NCI-H82 treated with DMSO at 0.1 percent for 48 hours (cell line): ENCODE data around the gene ABCF1.
"Not testable (repeated sequence)": the region's sequence is repeated elsewhere in the genome, so short reads cannot be mapped to it uniquely, and the experiment has no call there.

Experiments
- DNase-seq: peaks from one replicate; lab custom pipeline; 2025; ENCODE audit not compliant: unreplicated experiment; lab: John Stamatoyannopoulos, UW

The ABCF1 gene

GRCh38 chr6:30571075-30571761, at the start of gene ABCF1:
TSS of gene ABCF1 (plus strand) at chr6:30571442. CDS start at chr6:30571488, 46 bp downstream.
- peak; percentile 90 for DNase-seq

- not testable (repeated sequence) for DNase-seq
Measured at GRCh38 chr6:30521952-30522351, 49.3 kb upstream of the ABCF1 start.

GRCh38 chr6:30526444-30526843, 44.8 kb upstream of the ABCF1 start:
- not testable (repeated sequence) for DNase-seq

DNA sequence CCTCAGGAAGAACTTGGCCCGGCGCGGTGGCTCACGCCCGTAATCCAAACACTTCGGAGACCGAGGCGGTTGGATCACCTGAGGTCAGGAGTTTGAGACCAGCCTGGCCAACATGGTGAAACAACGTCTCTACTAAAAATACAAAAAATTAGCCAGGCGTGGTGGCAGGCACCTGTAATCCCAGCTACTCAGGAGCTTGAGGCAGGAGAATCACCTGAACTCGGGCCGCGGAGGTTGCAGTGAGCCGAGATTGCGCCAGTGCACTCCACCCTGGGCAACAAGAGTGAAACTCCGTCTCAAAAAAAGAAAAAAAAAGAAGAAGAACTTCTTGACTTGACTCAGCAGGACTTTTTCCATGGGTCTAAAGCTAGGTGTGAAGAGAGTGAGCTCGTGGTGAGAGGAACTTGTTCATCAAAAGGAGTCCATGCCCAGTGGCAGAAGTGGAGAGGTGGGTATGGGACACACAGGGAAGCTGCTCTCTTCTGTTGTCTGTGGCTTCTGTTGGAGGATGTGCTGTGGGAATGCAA, 41.8 kb upstream of the ABCF1 start:
- DNase-seq = not testable (repeated sequence)

DNA sequence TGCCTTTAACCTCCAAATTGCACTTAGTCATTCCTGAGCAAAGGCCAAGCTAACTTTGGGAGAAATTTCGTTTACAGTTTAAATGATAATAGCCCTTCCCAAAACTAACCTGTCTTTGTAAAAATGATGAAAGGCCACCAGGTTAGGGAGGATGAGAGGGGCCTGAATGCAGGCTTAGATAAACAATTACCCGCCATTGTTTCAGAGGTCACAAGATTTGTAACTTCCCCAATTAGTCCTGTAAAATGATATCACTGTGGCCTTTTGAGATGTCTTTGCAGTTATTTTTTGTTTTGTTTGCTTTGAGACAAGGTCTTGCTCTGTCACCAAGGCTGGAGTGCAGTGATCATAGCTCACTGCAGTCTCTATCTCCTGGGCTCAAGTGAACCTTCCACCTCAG, 41.2 kb upstream of the ABCF1 start:
- DNase-seq = no peak

DNA sequence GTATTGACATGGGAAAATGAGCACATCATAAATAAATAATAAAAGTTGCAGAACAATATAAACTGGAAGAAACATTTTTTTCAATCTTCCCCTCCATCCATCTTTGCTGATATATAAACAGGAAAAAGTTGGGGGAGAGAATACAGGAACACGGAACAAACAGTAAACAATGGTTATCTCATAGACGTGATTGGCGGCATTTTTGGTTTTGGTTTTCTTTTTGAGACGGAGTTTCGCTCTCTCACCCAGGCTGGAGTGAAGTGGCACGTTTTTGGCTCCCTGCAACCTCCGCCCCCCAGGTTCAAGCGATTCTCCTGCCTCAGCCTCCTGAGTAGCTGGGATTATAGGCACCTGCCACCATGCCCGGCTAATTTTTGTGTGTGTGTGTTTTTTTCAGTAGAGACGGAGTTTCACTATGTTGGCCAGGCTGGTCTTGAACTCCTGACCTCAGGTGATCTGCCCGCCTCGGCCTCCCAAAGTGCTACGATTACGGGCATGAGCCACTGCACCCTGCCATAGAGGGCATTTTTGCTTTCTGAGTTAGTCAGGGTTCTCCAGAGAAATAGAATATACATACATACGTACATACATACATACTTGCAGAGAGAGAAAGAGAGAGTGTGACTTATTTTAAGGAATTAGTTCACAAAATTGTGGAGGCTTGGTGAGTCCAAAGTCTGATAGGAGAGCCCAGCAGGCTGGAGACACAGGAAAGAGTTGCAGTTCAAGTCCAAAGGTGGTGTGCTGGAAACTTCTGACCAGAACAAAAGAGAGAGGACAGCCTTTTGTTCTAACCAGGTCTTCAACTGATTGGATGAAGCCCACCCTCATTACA, 37.6 kb upstream of the ABCF1 start:
- no peak for DNase-seq

DNA sequence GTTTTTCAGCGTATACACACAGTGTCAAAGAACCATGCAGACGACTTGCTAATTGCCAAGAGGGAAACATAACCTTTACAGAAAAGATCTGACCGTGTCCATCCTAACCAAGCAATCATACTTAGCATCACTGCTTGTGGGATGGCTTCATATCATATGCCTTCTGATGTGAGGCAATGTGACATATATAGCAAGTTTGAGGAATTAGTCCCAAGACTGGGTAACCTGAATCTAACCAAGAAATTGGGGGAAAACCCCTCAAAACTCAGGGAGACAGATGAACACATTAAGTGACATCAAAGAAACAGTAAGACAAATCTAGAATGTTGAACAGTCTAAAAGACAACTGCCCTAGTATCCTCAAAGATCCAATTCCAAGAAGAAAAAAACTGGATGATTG, 33.3 kb upstream of the ABCF1 start:
- DNase-seq = no peak

DNA sequence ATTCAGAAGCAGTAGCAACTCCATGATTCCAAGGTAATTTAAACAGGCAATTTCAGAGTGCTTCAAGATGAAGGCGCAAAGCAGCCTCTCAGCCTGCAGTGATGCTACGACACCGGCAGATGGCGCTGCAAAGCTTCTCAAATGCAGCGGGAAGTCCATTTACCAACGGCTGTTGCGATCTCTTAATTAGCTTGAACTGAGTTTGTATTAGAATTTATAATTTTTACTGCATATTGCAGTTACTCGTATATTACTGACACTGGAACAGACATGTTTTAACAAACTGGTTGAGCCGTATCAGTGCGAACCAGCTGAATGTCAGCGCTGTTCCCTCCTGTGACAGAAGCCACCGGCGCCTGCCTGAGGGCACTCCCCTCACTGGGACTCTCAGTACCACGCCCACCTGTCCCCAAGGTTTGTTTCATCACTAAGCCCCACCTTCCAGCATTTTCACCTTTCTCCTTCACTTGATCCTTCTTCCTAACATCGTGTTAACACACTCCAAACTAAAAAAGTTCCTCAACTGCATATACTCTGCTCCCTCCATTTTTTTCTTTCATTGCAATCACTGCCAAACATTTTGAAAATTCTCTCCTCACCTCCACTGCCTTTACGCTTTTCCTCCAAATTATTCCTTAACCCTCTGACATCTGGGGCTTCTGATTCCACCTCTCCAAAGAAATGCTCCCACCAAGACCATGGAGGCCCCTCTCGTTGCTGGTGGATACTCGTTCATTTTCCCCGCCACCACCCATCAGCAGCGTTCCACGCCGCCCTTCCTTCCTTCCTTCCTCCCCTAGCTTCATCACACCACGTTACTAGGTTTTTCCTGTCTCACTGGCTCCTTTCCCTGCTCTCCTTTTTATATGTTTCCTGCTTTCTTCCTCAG, 29.5 kb upstream of the ABCF1 start:
- peak; percentile 57 for DNase-seq

DNA sequence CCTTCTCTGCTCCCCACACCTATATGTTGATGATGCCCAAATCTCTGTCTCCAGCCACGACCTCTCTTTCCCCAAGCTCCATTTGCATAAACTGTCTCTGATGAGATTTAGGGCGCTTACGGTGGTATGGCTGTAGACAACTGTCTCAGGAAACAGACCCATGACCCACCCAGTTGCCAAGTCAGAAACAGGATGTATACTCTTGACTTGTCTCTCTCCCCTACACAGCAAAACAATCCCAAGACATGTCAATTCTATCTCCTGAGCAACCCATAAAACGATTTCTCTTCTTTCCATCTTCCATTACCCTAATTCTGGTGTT, 28.9 kb upstream of the ABCF1 start:
- DNase-seq = no peak

GRCh38 chr6:30542915-30543314, 28.3 kb upstream of the ABCF1 start:
- DNase-seq = no peak

GRCh38 chr6:30543821-30544220, 27.4 kb upstream of the ABCF1 start:
- DNase-seq = no peak

DNA sequence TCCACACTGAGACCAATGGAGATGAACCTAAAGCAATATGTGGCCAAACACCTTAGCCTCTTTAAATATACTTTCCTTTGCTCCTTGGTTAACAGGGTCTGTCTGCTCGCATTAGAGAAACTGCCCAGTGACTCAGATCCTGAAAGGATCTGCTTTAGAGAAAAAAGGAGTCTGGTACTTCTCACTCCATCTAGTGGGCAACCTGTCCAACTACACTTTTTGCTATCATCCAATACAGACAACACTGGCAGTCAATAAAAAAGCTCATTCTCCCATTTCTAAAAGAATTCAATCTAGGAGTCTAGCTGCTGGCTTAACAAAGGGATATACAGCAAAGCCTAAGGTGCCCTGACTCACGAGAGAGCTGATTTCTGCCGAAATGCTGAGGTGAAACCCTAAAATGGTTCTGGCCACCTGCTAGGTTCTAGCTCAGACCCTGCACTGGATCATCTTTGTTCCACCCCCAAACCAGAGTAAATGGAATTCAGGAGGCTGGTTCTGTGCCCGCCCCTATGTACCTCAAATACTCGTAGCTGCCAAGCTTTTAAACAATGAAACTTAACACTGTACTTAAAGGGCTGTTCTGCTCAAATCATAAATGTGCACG, 26.5 kb upstream of the ABCF1 start:
- peak; percentile 36 for DNase-seq

DNA sequence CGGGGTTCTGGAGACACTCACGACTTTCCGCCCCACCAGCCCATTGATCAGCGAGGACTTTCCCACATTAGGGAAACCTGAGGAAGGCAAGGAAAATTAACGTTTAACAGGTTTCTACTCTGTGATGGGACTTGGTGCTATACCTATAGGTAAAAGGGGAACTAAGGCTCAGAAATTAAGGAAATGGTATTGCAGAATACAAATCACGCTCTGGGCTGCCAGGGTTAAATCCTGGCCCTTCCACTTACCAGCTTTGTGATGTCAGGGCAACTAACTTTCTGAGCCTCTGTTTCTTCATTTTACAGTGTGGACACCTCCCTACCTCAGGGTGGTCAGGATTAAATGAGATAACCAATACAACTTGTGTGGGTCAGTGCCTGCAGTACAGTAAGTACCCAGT, 23.8 kb upstream of the ABCF1 start:
- no peak for DNase-seq

- no peak for DNase-seq
Measured at GRCh38 chr6:30548375-30548774, 22.9 kb upstream of the ABCF1 start.

DNA sequence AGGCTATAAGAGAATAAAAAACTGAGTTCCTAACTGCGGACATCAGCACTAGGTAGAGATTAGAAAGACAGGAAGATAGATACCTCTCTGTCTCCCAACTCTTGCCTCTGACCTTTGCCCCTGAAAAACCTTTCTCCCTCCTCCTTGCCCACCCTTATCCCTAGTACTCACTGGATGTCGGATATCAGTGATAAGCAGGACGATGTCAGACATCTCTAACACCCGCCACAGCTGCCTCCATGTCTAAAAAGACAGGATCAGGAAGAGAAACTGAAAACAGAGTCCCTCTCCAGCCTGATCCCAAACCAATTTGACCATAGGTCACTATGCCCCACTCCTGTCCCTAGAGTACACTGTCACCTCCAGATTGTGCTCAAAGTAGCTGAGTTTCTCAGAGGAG, 16.8 kb upstream of the ABCF1 start:
- no peak for DNase-seq

- no peak for DNase-seq
Measured at GRCh38 chr6:30554962-30555815, 16.1 kb upstream of the ABCF1 start.

GRCh38 chr6:30555816-30556065, 15.5 kb upstream of the ABCF1 start:
- DNase-seq = no peak

- DNase-seq = peak; percentile 60
Measured at GRCh38 chr6:30556066-30556905, 15.0 kb upstream of the ABCF1 start, which contains the start of gene GNL1. TSS of gene GNL1 (minus strand) at chr6:30556489. CDS start at chr6:30556203, 286 bp downstream.
